H9 (cell line): Measurements from ENCODE around the gene PCCA. TPM values are rescaled to one million over a fixed set of nuclear protein-coding genes. Genes with fewer than 3 reads are reported as not detected.

Experiments
- DNase-seq: peaks from one replicate; pipeline ENCODE4 v3.0.0-alpha.2; 2017
- H2AFZ ChIP-seq: one replicate; pipeline ENCODE4 v1.6.1; 2013; ENCODE audit warnings: mild to moderate bottlenecking, low read length, control low read depth, moderate library complexity
- H2AK5ac ChIP-seq: 2 replicates; pipeline ENCODE4 v1.6.1; 2013; ENCODE audit warnings: low read length, control low read depth, mixed read lengths; ENCODE audit not compliant: insufficient read length
- H2BK120ac ChIP-seq: one replicate; pipeline ENCODE4 v1.6.1; 2013; ENCODE audit warnings: low read depth, mild to moderate bottlenecking, low read length, control low read depth, inconsistent platforms; ENCODE audit not compliant: poor library complexity, severe bottlenecking
- H2BK12ac ChIP-seq: 2 replicates; pipeline ENCODE4 v1.6.1; 2013; ENCODE audit warnings: low read length, control low read depth, mixed read lengths, low read depth; ENCODE audit not compliant: insufficient read length
- H2BK15ac ChIP-seq: 2 replicates; pipeline ENCODE4 v1.6.1; 2013; ENCODE audit warnings: low read depth, low read length, control low read depth
- H2BK20ac ChIP-seq: one replicate; pipeline ENCODE4 v1.6.1; 2013; ENCODE audit warnings: low read depth, mild to moderate bottlenecking, low read length, control low read depth, inconsistent platforms; ENCODE audit not compliant: poor library complexity, severe bottlenecking
- H2BK5ac ChIP-seq: 2 replicates; pipeline ENCODE4 v1.6.1; 2013; ENCODE audit warnings: low read length, control low read depth, mixed read lengths; ENCODE audit not compliant: insufficient read length
- H3K14ac ChIP-seq: 2 replicates; pipeline ENCODE4 v1.6.1; 2013; ENCODE audit warnings: low read length, control low read depth; ENCODE audit not compliant: insufficient read depth
- H3K18ac ChIP-seq: 2 replicates; pipeline ENCODE4 v1.6.1; 2013; ENCODE audit warnings: low read depth, mild to moderate bottlenecking, mixed read lengths, low read length, control low read depth; ENCODE audit not compliant: insufficient read length
- H3K23ac ChIP-seq: 2 replicates; pipeline ENCODE4 v1.6.1; 2013; ENCODE audit warnings: low read length, control low read depth, mixed read lengths, low read depth; ENCODE audit not compliant: insufficient read length
- H3K23me2 ChIP-seq: 2 replicates; pipeline ENCODE4 v1.6.1; 2013; ENCODE audit warnings: low read depth, mild to moderate bottlenecking, mixed read lengths, low read length, control low read depth; ENCODE audit not compliant: insufficient read length, poor library complexity, severe bottlenecking
- H3K27ac ChIP-seq: 2 replicates; pipeline ENCODE4 v1.5.1; 2013; ENCODE audit warnings: low read length, control low read depth, mixed read lengths, low read depth; ENCODE audit not compliant: insufficient read length
- H3K27me3 ChIP-seq: 2 replicates; pipeline ENCODE4 v1.6.1; 2013; ENCODE audit warnings: low read length, control low read depth, inconsistent platforms; ENCODE audit not compliant: insufficient read depth
- H3K4ac ChIP-seq: 2 replicates; pipeline ENCODE4 v1.6.1; 2013; ENCODE audit warnings: low read depth, mild to moderate bottlenecking, control low read depth, inconsistent platforms, low read length, moderate library complexity
- H3K4me1 ChIP-seq: 2 replicates; pipeline ENCODE4 v1.6.1; 2013; ENCODE audit warnings: low read length, control low read depth, inconsistent platforms; ENCODE audit not compliant: insufficient read depth
- H3K4me2 ChIP-seq: 2 replicates; pipeline ENCODE4 v1.6.1; 2013; ENCODE audit warnings: low read length, control low read depth, mixed read lengths; ENCODE audit not compliant: insufficient read length, insufficient read depth
- H3K56ac ChIP-seq: 2 replicates; pipeline ENCODE4 v1.6.1; 2013; ENCODE audit warnings: low read depth, mild to moderate bottlenecking, mixed read lengths, low read length, control low read depth; ENCODE audit not compliant: insufficient read length
- H3K79me1 ChIP-seq: 2 replicates; pipeline ENCODE4 v1.6.1; 2013; ENCODE audit warnings: low read depth, mild to moderate bottlenecking, moderate library complexity, low read length, control low read depth, inconsistent platforms; ENCODE audit not compliant: insufficient read depth, poor library complexity, severe bottlenecking
- H3K79me2 ChIP-seq: 2 replicates; pipeline ENCODE4 v1.6.1; 2013; ENCODE audit warnings: low read length, control low read depth, inconsistent platforms; ENCODE audit not compliant: insufficient read depth
- H3K9ac ChIP-seq: 2 replicates; pipeline ENCODE4 v1.6.1; 2013; ENCODE audit warnings: low read length, control low read depth, mixed read lengths; ENCODE audit not compliant: insufficient read length; ENCODE audit errors: extremely low read depth
- H3K9me3 ChIP-seq: one replicate; pipeline ENCODE4 v1.6.1; 2013; ENCODE audit warnings: low read depth, low read length, inconsistent platforms; ENCODE audit not compliant: control insufficient read depth
- H3T11ph ChIP-seq: one replicate; pipeline ENCODE4 v1.6.1; 2013; ENCODE audit warnings: mild to moderate bottlenecking, low read length, control low read depth, inconsistent platforms
- H4K20me1 ChIP-seq: one replicate; pipeline ENCODE4 v1.6.1; 2013; ENCODE audit not compliant: control insufficient read depth, insufficient read length, insufficient read depth
- H4K5ac ChIP-seq: 2 replicates; pipeline ENCODE4 v1.6.1; 2013; ENCODE audit warnings: low read depth, mild to moderate bottlenecking, mixed read lengths, low read length, control low read depth; ENCODE audit not compliant: insufficient read length
- H4K8ac ChIP-seq: replicated peaks from 2 replicates; pipeline ENCODE4 v1.6.1; 2013; ENCODE audit warnings: low read length, control low read depth, mixed read lengths, low read depth; ENCODE audit not compliant: insufficient read length
- H4K91ac ChIP-seq: 2 replicates; pipeline ENCODE4 v1.6.1; 2013; ENCODE audit warnings: low read depth, mild to moderate bottlenecking, moderate library complexity, mixed read lengths, low read length, control low read depth; ENCODE audit not compliant: insufficient read length
- H3K27ac Mint-ChIP-seq, 3 experiments: 2 replicates in 2 of 3; 3 replicates in 1 of 3; pipeline ENCODE4 v1.8.0; 2020 to 2021; ENCODE audit warnings: mixed read lengths in 3 of 3, mild to moderate bottlenecking in 1 of 3, moderate library complexity in 1 of 3
- H3K27me3 Mint-ChIP-seq: 2 replicates; pipeline ENCODE4 v1.8.0; 2021; ENCODE audit warnings: low read depth, mild to moderate bottlenecking, moderate library complexity, mixed read lengths
- H3K36me3 Mint-ChIP-seq, 3 experiments: 2 replicates in 2 of 3; 3 replicates in 1 of 3; pipeline ENCODE4 v1.8.0; 2020 to 2021; ENCODE audit warnings: low read depth in 3 of 3, mixed read lengths in 3 of 3; ENCODE audit not compliant: insufficient read depth in 1 of 3
- H3K4me1 Mint-ChIP-seq, 2 experiments: 2 replicates each; pipeline ENCODE4 v1.8.0; 2020; ENCODE audit warnings: mixed read lengths in 2 of 2
- H3K4me3 Mint-ChIP-seq, 2 experiments: 2 replicates in 1 of 2; 3 replicates in 1 of 2; pipeline ENCODE4 v1.8.0; 2020 to 2021; ENCODE audit warnings: mild to moderate bottlenecking in 2 of 2, mixed read lengths in 2 of 2, moderate library complexity in 1 of 2
- H3K9me3 Mint-ChIP-seq, 2 experiments: 2 replicates in 1 of 2; 3 replicates in 1 of 2; pipeline ENCODE4 v1.8.0; 2020; ENCODE audit warnings: mild to moderate bottlenecking in 2 of 2, mixed read lengths in 2 of 2, moderate library complexity in 1 of 2
- WGBS: extraction: QIAGEN DNeasy Blood & Tissue Kit; methylation state at CpG from one replicate; pipeline ENCODE4 v1.1.7; 2013; ENCODE audit warnings: missing lambda C conversion rate, low lambda C conversion rate, mixed read lengths; ENCODE audit not compliant: insufficient read length; ENCODE audit errors: extremely low coverage; 5-methylcytosine and 5-hydroxymethylcytosine counted together
- total RNA-seq: library from RNA; stranded (reverse); gene quantifications from 2 replicates; pipeline ENCODE4 v1.2.1, GENCODE V29; 2021
- TF ChIP-seq, protein P1 (sequence below): fragments of 200-600 bp; sonication (generic); conservative IDR thresholded peaks from 3 replicates; pipeline ENCODE4 v1.8.0; 2021; ENCODE audit warnings: antibody characterized with exemption, mild to moderate bottlenecking

Gene PCCA
- total RNA-seq, 1 experiment from 2014 or later: 56.5 TPM

DNA sequence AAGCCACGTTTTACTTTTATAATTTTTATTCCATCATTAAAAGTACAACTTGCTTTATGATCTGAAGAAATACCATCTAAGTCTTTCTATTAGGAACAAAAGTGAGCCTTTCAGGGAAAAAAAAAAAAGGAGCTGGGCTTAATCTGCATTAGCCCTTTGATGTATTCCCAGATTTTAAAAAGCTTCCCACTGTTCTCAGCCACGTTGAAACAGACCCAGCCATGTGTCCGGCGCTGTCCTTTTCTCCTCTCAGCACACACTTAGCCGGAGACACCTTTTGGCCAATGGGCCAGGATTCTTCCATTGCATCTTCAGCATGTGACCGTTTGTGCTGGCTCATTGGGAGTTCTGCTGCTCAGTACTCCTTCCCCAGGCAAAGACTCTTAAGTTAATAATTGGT lies 394.2 kb downstream of the PCCA start:
- Mint-ChIP-seq H3K4me1 (peaks cover 40 to 44% of the 10 kb centered on the region in 2 experiments), H3K27ac (no peak overlapping the region), H3K36me3 (no peaks in the 10 kb centered on the region; a peak in 1 of 7 replicates), H3K9me3 (no peaks in the 10 kb centered on the region), H3K27me3 (no peaks in the 10 kb centered on the region), H3K4me3 (no peak overlapping the region)
- no CpG with 5 or more reads among the region's 6 CpGs for WGBS
- H3K9ac ChIP-seq: no peak overlapping the region
- H3K56ac ChIP-seq: no peak overlapping the region
- H2AFZ ChIP-seq: no peak overlapping the region
- H3K27me3 ChIP-seq: no peaks in the 10 kb centered on the region
- no peak overlapping the region for H3K14ac ChIP-seq
- H4K20me1 ChIP-seq: no peaks in the 10 kb centered on the region
- no peaks in the 10 kb centered on the region for H3K9me3 ChIP-seq
- H4K5ac ChIP-seq: no peak overlapping the region
- no peak overlapping the region for H2BK20ac ChIP-seq
- H4K91ac ChIP-seq: no peak overlapping the region
- H2BK15ac ChIP-seq: no peak overlapping the region
- no peak for DNase-seq
- no peak overlapping the region for H2BK120ac ChIP-seq
- no peaks in the 10 kb centered on the region for H3K79me2 ChIP-seq
- no peak overlapping the region for H4K8ac ChIP-seq
- H3K4me1 ChIP-seq: peaks cover 6% of the 10 kb centered on the region; the same call in 1 of the 2 replicates
- H3K23ac ChIP-seq: no peak overlapping the region
- TF ChIP-seq, protein P1, sequence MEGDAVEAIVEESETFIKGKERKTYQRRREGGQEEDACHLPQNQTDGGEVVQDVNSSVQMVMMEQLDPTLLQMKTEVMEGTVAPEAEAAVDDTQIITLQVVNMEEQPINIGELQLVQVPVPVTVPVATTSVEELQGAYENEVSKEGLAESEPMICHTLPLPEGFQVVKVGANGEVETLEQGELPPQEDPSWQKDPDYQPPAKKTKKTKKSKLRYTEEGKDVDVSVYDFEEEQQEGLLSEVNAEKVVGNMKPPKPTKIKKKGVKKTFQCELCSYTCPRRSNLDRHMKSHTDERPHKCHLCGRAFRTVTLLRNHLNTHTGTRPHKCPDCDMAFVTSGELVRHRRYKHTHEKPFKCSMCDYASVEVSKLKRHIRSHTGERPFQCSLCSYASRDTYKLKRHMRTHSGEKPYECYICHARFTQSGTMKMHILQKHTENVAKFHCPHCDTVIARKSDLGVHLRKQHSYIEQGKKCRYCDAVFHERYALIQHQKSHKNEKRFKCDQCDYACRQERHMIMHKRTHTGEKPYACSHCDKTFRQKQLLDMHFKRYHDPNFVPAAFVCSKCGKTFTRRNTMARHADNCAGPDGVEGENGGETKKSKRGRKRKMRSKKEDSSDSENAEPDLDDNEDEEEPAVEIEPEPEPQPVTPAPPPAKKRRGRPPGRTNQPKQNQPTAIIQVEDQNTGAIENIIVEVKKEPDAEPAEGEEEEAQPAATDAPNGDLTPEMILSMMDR: no peak
- H3K4ac ChIP-seq: no peak overlapping the region
- H3K18ac ChIP-seq: no peak overlapping the region
- H2BK5ac ChIP-seq: no peak overlapping the region
- H3K23me2 ChIP-seq: no peaks in the 10 kb centered on the region
- no peak overlapping the region for H3K4me2 ChIP-seq
- H3K79me1 ChIP-seq: no peaks in the 10 kb centered on the region
- no peak overlapping the region for H2BK12ac ChIP-seq
- no peak overlapping the region for H3K27ac ChIP-seq
- H3T11ph ChIP-seq: no peak overlapping the region
- no peak overlapping the region for H2AK5ac ChIP-seq
